ENCODE results near the gene R3HDM4.

Gene R3HDM4

DNA sequence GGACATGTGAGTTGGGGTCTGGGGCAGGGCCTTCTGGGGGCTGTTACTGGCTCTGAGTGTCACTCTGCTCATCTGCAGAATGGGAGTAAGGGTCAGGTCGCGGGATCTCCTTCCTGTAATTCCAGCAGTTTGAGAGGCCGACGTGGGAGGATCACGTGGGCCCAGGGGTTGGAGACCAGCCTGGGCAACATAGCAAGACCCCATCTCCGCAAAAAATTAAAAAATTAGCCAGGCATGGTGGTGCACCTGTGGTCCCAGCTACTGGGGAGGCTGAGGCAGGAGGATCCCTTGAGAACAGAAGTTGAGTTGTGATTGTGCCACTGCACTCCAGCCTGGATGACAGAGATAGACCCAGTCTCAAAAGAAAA lies 16.9 kb upstream of the R3HDM4 start:
- DNase-seq (ENCODE audit: low read depth) = no peak

DNA sequence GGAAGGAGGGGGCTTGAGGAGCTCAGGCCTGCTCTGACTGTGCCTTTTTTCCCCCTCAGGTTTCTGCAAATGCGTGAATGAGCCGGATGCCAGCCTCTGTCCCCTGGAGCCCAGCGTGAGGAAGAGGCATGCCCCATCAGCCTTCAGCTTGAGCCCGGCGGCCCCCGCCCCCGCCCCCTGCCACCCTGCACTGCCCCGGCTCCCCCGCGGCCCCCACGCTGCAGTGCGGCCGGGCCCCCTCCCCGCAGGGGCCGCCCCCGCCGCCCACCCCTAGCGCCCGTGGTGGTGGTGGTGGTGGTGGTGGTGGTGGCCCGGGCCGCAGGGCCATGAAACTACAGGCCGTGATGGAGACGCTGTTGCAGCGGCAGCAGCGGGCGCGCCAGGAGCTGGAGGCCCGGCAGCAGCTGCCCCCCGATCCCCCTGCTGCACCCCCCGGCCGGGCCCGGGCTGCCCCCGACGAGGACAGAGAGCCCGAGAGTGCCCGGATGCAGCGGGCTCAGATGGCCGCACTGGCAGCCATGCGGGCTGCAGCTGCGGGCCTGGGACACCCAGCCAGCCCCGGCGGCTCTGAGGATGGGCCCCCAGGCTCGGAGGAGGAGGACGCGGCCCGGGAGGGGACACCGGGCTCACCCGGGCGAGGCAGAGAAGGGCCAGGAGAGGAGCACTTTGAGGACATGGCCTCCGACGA lies 16.3 kb upstream of the R3HDM4 start:
- no peak for DNase-seq (ENCODE audit: low read depth)

DNA sequence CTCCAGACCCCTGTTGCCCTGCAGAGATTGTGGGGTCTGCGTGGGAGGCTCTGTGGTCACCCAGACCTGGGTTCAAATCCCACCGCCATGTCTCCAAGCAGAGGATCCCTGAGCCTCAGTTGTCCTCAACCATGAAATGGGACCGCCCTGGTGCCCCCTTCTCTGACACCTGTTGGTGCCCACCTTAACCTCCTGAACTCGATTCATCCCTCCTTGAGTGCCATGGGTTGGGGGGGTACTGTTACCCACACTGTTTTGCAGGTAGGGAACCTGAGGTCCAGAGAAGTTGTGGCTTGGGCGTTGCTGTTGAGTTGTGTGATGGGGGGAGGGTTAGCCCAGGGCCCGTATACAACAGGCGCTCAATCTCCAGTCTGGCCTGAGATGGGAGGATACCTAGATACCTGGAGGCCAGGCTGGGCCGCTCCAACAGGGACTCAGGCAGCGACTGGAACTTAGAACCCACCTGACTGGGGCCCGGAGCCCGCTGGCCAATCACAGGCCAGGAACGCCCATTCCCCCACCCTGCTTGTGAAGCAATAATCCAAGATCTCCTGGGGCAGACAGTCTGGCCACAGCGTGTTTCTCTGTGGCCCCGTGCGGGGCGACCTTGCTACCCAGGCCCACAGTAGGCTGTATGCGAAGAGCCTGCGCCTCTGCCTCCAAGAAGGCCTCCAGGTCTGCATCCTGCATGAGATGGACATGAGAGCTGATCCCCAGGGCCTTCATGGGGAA lies 15.6 kb upstream of the R3HDM4 start:
- DNase-seq (ENCODE audit: low read depth) = no peak

DNA sequence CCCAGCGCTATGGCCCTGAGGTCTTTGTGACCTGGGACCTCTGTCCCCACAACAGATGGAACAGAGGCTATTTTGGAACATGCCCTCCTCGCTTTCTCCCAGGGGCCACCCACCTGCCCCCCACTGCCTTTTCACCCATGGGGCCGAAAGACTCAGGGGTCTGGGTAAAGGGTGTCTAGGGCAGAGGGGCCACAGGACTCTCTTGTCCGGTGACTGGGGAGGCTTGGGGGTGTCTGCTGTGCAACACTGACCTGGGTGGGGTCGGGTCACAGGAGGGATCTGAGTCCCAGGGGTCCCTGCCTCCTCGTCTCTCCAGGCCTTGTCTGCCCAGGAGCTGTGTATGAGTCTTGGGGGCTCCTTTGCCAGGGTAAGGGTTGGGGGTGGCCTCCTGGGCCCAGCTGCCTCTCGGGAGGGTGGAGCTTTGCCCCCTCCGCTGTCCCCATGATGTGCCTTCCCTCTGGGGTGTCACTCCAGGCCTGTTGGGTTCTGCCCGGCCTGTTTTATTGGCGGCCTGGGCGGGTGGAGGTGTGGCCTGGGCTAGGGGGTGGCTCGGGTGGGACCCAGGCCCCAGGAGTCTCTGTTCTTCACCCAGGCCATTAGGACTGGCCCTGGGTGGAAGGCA lies 14.9 kb upstream of the R3HDM4 start:
- DNase-seq (ENCODE audit: low read depth) = no peak

DNA sequence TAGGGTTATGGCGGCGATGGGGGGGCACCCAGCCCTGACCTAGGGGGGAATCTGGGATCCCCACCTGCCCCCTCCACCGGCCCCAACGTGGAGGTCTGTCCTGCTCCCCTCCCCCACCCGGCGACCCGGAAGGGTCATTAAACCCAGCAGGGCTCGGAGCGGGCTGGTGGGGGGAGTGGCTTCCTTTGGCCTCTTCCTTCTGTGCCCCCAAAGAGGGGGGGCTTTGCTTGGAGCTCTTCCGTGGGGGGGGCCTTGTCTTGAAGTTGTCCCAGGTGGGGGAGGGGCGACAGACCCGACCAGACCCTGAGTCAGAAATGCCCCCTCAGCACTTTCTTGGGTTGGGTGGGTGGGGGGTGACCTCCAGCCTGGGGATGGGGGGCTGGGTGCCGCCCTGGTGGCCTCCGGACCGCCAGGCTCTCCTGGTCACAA lies 14.3 kb upstream of the R3HDM4 start:
- DNase-seq (ENCODE audit: low read depth) = no peak

DNA sequence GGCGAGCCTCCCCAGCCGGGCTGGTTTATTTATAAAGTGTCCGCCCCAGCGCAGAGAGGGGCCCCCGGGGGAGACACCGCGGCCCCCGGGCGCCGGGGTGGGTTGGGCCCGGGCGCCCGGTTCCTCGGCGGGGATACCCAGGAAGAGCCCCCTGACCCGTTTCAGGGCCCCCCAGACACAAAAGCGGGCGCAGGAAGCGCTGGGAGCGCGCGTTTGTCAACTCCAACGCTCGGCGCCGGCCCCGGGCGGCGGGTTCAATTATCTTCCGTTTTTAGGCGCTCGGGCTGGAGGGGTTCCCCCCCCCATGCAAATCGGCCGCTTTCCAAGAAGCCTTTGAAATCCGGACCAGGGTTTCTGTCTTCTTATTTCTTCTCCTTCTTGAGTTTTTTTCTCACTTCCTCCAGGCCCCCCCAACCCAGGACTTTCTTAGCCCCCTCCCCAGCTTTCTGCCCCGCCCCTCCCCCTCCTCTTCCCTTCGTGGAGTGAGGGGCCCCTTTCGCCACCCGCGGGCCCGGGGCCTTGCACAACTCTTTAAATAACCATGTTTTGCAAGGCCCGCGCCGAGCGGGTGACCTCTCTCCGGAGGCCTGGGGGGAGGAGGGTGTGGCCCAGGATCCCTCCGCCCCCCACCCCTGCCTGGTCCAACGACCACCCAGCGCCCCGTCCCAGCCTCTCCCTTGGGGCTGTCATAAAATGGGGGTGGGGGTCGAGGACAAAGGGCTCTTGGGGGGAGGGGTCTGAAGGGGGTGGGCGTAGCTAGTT lies 13.8 kb upstream of the R3HDM4 start:
- DNase-seq (ENCODE audit: low read depth) = no peak

DNA sequence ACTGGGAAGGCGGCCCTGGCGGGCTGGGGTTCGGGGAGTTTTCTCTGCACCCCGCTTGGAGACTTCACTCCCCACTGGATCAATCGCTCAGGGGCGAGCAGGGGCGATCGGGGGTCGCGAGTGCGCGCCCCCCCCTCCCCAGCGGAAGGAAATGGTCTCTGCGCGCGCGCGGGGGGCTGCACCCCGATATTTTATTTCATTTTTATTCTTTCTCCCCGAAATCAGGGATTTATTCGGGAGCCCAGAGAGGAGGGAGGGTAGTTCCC lies 13.2 kb upstream of the R3HDM4 start:
- DNase-seq (ENCODE audit: low read depth) = no peak

DNA sequence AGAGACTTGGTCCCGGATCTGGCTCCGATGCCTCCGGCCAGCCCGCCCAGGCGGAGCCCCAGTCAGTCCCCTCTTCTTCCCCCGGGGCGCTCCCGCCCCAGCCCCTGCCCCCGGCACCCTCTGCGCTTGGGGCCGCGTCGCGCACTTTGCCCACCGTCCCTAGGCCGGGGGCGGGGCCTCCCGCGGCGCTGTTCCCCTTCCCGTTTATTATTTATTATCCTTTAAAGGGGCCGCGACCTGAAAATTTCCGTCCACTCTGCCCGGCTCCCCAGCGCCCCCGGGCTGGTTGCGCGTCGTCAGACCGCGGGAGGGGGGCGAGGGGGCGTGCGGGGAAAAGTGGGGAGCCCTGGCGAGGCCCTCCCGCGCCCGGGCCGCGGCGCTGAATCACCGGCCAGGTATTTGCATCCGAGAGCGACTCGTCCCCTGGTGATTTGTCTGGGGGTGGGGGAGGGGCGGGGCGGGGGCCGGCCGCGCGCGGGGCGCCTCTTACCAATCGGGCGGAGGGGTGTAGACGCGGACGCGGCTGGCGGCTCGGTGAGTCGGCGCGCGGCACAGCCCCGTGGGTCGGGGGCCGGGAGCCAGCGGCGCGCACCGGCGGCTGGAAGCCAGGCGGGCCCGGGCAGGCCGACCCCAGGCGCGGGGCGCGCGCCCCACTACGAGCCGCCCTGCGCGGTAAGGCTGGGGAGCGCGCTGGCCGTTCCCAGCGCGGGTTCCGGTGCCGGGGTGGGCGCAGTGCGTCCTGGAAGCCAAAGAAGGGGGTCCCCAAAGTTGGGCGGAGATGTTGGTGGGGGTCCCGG lies 12.7 kb upstream of the R3HDM4 start, which contains the start of gene ARID3A:
Gene ARID3A (plus strand): TSS at position 510 of the 797 bp plus-strand sequence. CDS start 3,494 bp downstream, outside the sequence.
- DNase-seq (ENCODE audit: low read depth) = peak; percentile 26

DNA sequence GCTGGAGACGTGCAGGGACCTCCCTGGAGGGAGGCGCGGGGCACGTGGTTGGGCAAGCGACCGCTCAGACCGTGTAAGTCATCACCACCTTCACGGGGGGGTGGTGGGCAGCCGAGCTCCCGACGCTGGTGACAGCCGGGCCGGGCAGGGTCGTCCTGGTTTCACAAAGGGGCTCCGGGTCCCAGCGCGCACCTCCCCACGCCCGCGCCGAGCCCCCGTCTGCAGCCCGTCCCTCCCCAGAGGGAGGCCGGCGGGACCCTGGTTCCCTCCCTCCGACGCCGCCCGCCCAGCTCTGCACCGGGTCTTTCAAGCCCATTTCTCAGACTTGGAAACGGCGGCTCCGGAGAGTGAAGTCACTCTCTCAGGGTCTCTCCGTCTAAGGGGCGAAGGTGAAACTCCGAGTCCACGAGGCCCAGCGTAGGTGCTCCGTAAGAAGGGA lies 12.1 kb upstream of the R3HDM4 start:
- DNase-seq (ENCODE audit: low read depth) = no peak

DNA sequence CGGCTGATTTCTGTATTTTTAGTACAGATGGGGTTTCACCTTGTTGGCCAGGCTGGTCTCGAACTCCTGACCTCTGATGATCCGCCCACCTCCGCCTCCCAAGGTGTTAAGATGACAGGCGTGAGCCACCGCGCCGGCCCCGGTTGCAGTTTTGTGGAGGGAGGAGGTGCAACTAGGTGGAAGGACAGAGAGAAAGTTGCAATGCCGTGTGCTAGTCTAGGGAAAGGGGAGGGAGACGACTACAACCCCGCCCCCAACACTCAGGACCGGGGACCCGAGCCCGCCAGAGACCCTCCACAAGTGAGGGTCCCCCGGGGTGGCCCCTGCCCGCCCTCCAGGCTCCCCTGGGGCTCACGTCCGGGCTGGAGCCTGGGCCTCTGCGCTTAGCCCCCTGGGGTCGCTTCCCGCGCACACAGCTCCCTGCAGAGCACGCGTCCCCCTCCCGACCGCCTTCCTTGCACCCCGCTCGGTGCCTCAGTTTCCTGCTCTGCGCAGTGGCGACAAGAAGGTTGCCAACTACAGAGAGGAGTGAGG lies 11.6 kb upstream of the R3HDM4 start:
- no peak for DNase-seq (ENCODE audit: low read depth)

DNA sequence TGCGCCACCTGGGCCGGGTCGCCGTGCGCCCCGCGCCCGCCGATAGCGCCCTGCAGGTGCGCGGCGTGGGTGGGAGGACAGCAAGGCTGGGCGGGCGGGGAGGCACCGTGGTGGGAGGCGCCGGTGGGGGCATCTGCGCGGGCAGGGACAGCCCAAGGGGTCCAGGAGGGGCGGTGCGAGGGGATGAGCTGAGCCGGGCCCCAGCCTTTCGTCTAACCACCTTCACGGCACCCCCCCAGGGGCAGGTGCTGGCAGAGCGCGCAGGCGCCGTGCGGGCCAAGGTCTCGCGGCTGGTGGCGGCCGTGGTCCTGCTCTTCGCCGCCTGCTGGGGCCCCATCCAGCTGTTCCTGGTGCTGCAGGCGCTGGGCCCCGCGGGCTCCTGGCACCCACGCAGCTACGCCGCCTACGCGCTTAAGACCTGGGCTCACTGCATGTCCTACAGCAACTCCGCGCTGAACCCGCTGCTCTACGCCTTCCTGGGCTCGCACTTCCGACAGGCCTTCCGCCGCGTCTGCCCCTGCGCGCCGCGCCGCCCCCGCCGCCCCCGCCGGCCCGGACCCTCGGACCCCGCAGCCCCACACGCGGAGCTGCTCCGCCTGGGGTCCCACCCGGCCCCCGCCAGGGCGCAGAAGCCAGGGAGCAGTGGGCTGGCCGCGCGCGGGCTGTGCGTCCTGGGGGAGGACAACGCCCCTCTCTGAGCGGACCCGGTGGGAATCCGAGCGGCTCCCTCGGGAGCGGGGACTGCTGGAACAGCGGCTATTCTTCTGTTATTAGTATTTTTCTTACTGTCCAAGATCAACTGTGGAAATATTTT lies 7.2 kb upstream of the R3HDM4 start:
- DNase-seq (ENCODE audit: low read depth) = no peak

DNA sequence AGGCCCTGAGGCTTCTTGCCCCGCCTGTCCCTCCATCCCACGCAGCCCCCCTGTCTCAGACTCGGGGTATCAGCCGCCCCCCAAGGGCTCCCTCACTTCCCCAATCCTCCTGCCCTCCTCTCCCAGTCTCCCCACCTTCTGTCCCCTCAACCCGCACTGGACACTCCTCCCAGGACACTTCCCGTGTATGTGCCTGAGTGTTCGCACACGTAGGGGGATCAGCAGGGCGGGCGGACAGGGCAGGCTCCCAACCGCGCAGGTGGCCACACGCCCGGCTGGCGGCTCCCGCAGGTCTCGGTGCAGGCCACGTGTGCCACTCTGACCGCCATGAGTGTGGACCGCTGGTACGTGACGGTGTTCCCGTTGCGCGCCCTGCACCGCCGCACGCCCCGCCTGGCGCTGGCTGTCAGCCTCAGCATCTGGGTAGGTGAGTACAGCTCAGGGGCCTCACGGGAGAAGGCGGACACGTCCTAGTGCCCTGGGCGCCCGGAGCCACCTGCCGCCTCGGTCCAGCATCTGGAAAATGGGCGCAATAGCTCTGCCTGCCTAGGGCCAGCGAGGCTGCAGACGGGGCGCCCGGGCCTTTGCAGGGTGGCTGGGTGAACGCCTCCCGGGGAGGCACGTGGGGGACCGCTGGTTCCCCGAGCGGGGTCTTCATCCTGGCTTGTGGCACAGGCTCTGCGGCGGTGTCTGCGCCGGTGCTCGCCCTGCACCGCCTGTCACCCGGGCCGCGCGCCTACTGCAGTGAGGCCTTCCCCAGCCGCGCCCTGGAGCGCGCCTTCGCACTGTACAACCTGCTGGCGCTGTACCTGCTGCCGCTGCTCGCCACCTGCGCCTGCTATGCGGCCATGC lies 6.4 kb upstream of the R3HDM4 start:
- no peak for DNase-seq (ENCODE audit: low read depth)

DNA sequence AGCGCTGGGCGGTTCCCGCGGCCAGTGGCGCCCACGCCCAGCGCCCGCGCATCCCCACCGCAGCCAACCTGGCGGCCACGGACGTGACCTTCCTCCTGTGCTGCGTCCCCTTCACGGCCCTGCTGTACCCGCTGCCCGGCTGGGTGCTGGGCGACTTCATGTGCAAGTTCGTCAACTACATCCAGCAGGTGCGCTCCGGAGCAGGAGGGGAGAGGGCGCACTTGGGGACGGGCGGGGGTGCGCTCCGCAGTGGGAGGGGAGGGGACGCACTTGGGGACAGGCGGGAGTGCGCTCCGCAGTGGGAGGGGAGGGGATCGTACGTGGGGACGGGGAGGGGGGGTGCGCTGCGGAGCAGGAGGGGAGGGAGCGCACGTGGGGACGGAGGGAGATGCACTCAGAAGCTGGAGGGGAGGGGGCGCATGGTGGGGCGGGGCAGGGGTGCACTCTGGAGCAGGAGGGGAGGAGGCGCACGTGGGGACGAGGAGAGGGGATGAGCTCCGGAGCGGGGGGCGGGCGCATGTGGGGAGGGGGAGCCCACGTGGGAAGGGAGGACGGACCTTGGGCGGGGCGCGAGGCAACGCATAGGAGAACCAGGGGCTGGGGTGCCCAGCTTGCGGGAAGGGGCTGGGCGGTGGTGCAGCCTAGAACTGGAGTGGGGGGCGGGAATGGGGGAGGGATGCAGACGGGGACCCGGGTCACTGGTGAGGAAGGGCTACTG lies 5.6 kb upstream of the R3HDM4 start:
- no peak for DNase-seq (ENCODE audit: low read depth)

DNA sequence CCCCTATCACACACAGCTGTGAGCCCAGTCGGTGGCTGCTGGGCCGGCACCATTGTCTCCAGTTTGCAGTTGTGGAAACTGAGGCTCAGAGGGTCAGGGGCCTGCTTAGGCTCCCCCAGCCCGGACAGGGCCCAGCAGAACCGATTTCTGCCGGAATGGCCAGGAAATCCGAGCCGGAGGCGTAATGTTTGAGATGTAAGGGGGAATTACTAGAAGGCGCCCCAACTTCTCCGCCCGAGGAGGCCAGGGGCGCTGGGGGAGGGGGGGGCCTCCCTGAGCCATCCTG lies 5.1 kb upstream of the R3HDM4 start:
- no peak for DNase-seq (ENCODE audit: low read depth)

DNA sequence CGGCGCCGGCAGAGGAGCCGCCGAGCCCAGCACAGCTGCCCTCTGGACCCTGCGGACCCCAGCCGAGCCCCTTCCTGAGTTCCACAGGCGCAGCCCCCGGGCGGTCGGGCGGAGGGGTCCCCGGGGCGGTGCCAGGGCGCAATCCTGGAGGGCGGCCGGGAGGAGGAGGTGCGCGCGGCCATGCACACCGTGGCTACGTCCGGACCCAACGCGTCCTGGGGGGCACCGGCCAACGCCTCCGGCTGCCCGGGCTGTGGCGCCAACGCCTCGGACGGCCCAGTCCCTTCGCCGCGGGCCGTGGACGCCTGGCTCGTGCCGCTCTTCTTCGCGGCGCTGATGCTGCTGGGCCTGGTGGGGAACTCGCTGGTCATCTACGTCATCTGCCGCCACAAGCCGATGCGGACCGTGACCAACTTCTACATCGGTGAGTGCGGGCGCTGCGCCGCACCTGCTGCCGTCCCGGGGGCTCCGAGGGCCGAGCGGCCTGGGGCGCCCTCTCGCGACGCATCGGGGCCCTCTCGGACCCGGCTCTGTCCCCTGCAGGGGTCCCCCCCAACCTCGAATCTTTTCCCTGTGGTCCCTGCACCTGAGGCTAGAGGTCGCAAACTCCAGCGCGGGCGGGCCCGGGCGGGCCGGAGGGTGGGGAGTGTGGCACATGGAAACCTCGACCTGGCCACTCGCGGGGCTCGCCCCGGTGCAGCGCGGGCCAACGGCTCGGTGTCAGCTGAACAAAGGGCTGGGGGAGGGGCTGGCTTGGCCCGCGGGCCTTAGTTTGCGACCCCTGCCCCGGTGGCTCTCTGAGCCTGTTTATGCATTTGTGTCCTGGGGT lies 4.5 kb upstream of the R3HDM4 start, which contains the start of gene KISS1R:
Gene KISS1R (plus strand): TSS at position 11 of the 829 bp plus-strand sequence. CDS start 170 bp downstream, at position 181.
- DNase-seq (ENCODE audit: low read depth) = no peak

DNA sequence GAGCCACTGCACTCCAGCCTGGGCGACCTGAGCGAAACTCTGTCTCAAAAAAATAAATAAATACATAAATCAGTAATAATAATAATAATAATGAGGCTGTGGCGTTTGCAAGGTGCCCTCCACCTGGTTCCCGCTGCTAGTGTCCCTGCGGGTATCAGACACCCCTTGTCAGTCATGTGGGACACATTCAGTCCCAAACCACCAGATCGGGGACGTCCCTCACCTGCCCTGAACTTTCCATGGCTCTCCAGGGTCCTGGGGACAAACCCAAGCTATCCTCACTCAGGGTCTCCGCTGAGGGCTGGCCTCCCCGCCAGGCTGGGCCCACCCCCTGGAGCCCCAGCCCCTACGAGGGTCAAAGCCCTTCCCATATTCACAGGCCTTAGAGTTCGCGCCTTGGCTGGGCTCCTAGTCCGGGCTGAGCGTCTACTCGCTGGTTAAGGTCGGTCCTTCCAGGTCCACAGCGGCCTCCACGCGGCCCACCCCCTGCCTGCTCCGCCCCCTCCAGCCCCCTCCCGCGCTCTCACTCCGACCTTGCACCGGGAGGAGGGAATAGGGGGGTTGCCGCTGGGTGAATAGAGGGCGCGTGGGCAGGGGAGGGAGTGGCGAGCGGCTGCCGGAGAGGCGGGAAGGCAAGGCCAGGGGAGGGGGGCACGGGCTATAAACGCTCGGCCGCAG lies 3.8 kb upstream of the R3HDM4 start:
- DNase-seq (ENCODE audit: low read depth) = no peak

DNA sequence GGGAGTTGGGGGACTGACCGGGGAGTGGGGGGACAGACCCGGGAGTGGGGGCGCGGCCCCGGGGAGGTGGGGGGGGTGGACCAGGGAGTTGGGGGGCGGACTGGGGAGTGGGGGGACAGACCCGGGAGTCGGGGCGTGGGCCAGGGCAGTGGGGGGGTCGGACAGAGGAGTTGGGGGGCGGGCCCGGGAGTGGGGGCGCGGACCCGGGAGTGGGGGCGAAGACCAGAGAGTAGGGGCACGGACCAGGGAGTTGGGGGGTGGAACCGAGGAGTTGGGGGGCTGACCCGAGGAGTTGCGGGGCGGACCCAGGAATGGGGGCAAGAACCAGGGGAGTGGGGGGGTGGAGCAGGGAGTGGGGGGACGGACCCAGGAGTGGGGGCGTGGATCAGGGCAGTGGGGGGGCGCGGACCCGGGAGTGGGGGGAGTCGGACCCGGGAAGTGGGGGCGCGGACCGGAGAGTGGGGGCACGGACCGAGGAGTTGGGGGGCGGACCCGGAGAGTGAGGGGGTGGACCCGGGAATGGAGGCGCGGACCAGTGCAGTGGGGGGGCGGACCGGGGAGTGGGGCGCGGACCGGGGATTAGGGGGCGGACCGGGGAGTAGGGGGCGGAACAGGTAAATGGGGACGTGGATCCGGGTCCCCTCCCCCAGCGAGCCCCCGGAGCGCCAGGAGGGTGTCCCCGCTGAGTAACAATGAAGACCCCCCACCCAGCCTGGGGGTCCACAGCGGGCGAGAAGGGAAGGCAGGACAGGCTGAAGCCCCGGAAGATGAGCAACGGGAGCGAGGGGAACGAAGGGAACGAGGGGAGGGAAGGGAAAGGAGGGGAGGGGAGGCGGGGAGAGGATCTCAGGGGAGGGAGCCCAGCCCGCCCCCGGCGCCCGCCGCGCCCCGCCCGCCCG lies 589 bp downstream of the R3HDM4 start:
- no peak for DNase-seq (ENCODE audit: low read depth)

Data from fibroblast of the conjunctiva (primary cell).